Measurements from ENCODE around the gene C2CD3.

Gene C2CD3

GRCh38 chr11:74170694-74171629 is at the start of gene C2CD3, which contains the start of gene PPME1:
TSS of gene C2CD3 (minus strand) at chr11:74171002. CDS start at chr11:74170792, 210 bp downstream.
TSS of gene PPME1 (plus strand) at chr11:74171289. CDS start at chr11:74171422, 133 bp downstream.
- peak; percentile 82 for DNase-seq (ENCODE audit: low read depth)

- no peak for DNase-seq (ENCODE audit: low read depth)
These were observed 49.6 kb upstream of the C2CD3 start for GRCh38 chr11:74220376-74220775.

- no peak for DNase-seq (ENCODE audit: low read depth)
These were observed 41.7 kb upstream of the C2CD3 start for GRCh38 chr11:74212533-74212932.

GRCh38 chr11:74208507-74208906 is 37.7 kb upstream of the C2CD3 start:
- no peak for DNase-seq (ENCODE audit: low read depth)

- DNase-seq (ENCODE audit: low read depth), result no peak
These were observed 35.9 kb upstream of the C2CD3 start for GRCh38 chr11:74206746-74207145.

- DNase-seq (ENCODE audit: low read depth), result no peak
These were observed 34.4 kb upstream of the C2CD3 start for GRCh38 chr11:74205181-74205580.

- no peak for DNase-seq (ENCODE audit: low read depth)
These were observed 33.9 kb upstream of the C2CD3 start for GRCh38 chr11:74204701-74205100.

- DNase-seq (ENCODE audit: low read depth), result no peak
These were observed 33.2 kb upstream of the C2CD3 start for GRCh38 chr11:74203966-74204365.

GRCh38 chr11:74196781-74197486 is 26.1 kb upstream of the C2CD3 start:
- no peak for DNase-seq (ENCODE audit: low read depth)

GRCh38 chr11:74195828-74196227 is 25.0 kb upstream of the C2CD3 start:
- DNase-seq (ENCODE audit: low read depth), result no peak

GRCh38 chr11:74185695-74186094 is 14.9 kb upstream of the C2CD3 start:
- DNase-seq (ENCODE audit: low read depth), result no peak

- DNase-seq (ENCODE audit: low read depth), result no peak
These were observed 14.5 kb upstream of the C2CD3 start for GRCh38 chr11:74185285-74185684.

- DNase-seq (ENCODE audit: low read depth), result no peak
These were observed 11.8 kb upstream of the C2CD3 start for GRCh38 chr11:74182635-74183034.

- no peak for DNase-seq (ENCODE audit: low read depth)
These were observed 8.6 kb upstream of the C2CD3 start for GRCh38 chr11:74179234-74180052.

- DNase-seq (ENCODE audit: low read depth), result no peak
These were observed 5.1 kb upstream of the C2CD3 start for GRCh38 chr11:74175920-74176319.

- no peak for DNase-seq (ENCODE audit: low read depth)
These were observed 1.2 kb upstream of the C2CD3 start for GRCh38 chr11:74171997-74172396.

- DNase-seq (ENCODE audit: low read depth), result no peak
These were observed 797 bp upstream of the C2CD3 start for GRCh38 chr11:74171630-74171968.

- DNase-seq (ENCODE audit: low read depth), result no peak
These were observed 904 bp downstream of the C2CD3 start for GRCh38 chr11:74169738-74170458.

GRCh38 chr11:74168838-74169237 is 2.0 kb downstream of the C2CD3 start:
- no peak for DNase-seq (ENCODE audit: low read depth)

GRCh38 chr11:74162681-74163467 is 7.9 kb downstream of the C2CD3 start:
- DNase-seq (ENCODE audit: low read depth), result no peak

- no peak for DNase-seq (ENCODE audit: low read depth)
These were observed 11.2 kb downstream of the C2CD3 start for GRCh38 chr11:74159642-74160041.

All from stimulated activated CD8-positive, alpha-beta memory T cell treated with anti-CD3 and anti-CD28 coated beads, Interleukin-15, amount 100 ng/mL, for 24 hours (primary cell).